ENCODE data around the gene FGF10. TPM values are rescaled to one million over a fixed set of nuclear protein-coding genes. Genes with fewer than 3 reads are reported as not detected.

The FGF10 gene
- total RNA-seq, 1 experiment from 2014 or later, result 0.37 TPM

DNA sequence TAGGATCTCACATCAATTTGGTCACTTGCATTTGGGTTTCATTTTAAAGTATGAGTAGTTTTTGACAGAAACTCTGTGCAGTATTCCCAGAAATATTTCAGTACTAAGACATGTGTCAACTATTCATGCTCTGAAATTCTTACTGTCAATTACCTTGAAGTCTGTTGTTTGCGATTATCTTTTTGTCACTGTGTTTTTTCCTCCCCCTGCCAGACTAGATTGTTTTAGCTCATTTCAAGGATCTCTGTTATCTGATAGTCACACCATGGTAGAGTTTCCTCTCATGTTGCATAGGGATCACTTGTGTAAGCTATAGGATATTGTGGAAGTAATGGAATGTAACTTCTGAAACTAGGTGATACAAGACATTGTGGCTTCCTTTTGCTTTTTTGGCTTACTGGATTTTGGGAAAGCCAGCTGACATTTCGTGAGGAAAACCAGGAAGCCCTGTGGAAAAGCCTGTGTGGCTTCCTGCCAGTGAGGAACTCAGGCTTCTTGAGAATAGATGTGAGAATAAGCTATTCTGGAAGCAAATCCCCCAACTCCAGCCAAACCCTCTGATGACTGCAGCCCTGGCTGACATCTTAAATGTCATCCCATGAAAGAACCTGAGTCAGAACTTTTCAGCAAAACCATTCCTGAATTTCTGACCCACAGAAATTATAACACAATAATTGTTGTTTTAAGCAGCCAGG is 122.2 kb downstream of the FGF10 start (continued):
- TF ChIP-seq, protein P1, sequence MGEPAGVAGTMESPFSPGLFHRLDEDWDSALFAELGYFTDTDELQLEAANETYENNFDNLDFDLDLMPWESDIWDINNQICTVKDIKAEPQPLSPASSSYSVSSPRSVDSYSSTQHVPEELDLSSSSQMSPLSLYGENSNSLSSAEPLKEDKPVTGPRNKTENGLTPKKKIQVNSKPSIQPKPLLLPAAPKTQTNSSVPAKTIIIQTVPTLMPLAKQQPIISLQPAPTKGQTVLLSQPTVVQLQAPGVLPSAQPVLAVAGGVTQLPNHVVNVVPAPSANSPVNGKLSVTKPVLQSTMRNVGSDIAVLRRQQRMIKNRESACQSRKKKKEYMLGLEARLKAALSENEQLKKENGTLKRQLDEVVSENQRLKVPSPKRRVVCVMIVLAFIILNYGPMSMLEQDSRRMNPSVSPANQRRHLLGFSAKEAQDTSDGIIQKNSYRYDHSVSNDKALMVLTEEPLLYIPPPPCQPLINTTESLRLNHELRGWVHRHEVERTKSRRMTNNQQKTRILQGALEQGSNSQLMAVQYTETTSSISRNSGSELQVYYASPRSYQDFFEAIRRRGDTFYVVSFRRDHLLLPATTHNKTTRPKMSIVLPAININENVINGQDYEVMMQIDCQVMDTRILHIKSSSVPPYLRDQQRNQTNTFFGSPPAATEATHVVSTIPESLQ (CRISPR knock-in tag; IDR thresholded peaks at IDR 0.05), result no peak

DNA sequence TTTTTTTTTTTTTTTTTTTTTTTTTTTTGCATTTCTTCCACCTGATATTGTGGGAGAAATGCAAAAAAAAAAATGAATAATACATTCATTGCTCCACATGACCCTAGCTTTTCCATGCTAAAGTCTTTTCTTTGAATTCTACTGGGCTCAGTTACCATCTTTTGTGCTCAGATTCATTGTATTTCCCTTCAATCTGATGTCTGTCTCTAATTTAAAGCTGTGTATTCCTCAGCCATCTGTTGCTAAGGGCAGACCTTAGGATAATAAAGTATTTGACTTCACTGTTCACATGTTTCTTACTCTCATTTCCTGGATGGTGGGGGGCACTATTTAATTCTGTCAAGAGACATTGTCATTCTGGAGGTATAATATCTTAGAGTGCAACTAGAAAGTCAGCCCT is 123.5 kb downstream of the FGF10 start:
- ATAC-seq (no peak), DNase-seq (ENCODE audit: low spot score) (no peak)
- H3K4me3 Mint-ChIP-seq, result no peak overlapping the region
- H3K27me3 Mint-ChIP-seq (ENCODE audit: low read depth), result no peaks in the 10 kb centered on the region
- ChIA-PET CTCF (interaction anchor here (0.7 kb wide), 1 partner anchor 67 kb away, joined by 3 read pairs; no protein-coding TSS in a partner anchor), POLR2A (no interaction called here)
- no peak overlapping the region for H3K27ac Mint-ChIP-seq
- TF ChIP-seq, protein P2, sequence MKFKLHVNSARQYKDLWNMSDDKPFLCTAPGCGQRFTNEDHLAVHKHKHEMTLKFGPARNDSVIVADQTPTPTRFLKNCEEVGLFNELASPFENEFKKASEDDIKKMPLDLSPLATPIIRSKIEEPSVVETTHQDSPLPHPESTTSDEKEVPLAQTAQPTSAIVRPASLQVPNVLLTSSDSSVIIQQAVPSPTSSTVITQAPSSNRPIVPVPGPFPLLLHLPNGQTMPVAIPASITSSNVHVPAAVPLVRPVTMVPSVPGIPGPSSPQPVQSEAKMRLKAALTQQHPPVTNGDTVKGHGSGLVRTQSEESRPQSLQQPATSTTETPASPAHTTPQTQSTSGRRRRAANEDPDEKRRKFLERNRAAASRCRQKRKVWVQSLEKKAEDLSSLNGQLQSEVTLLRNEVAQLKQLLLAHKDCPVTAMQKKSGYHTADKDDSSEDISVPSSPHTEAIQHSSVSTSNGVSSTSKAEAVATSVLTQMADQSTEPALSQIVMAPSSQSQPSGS (CRISPR knock-in tag; IDR thresholded peaks at IDR 0.05; ENCODE audit: borderline replicate concordance, low read depth), result no peak
- TF ChIP-seq RORB (CRISPR knock-in tag; IDR thresholded peaks at IDR 0.05), result no peak
- TF ChIP-seq, protein P3, sequence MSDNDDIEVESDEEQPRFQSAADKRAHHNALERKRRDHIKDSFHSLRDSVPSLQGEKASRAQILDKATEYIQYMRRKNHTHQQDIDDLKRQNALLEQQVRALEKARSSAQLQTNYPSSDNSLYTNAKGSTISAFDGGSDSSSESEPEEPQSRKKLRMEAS (CRISPR knock-in tag; IDR thresholded peaks at IDR 0.05), result no peak
- TF ChIP-seq JUN (CRISPR knock-in tag; IDR thresholded peaks at IDR 0.05), result no peak
- TF ChIP-seq, protein P4, sequence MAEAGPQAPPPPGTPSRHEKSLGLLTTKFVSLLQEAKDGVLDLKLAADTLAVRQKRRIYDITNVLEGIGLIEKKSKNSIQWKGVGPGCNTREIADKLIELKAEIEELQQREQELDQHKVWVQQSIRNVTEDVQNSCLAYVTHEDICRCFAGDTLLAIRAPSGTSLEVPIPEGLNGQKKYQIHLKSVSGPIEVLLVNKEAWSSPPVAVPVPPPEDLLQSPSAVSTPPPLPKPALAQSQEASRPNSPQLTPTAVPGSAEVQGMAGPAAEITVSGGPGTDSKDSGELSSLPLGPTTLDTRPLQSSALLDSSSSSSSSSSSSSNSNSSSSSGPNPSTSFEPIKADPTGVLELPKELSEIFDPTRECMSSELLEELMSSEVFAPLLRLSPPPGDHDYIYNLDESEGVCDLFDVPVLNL (CRISPR knock-in tag; IDR thresholded peaks at IDR 0.05; ENCODE audit: borderline replicate concordance, low read depth), result no peak
- no peak for TF ChIP-seq TCF7 (CRISPR knock-in tag; IDR thresholded peaks at IDR 0.05; ENCODE audit: low read depth)
- no peak for TF ChIP-seq FOXK1 (CRISPR knock-in tag; IDR thresholded peaks at IDR 0.05)
- H3K4me1 Mint-ChIP-seq, result peaks cover 24% of the 10 kb centered on the region
- H3K9me3 Mint-ChIP-seq, result no peaks in the 10 kb centered on the region
- no peaks in the 10 kb centered on the region for H3K36me3 Mint-ChIP-seq

DNA sequence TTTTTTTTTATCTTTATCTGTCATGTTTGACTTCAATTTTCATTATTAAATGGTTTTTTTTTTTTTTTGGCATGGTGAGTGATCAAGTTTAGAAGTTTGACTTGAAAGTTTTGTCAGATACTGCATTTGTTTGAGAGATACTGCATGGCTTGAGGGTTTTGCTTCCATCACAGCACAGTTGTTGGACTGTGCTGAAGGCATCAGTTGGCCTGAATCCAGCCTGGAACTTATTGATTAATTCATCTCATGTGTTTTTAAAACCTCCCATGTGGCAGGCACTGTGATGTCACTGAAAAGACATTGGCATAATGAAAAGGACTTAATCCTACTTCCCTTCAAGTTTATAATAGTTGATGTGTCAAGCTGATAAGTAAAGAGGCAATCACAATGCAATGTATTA is 128.4 kb downstream of the FGF10 start:
- ChIA-PET POLR2A (no interaction called here), CTCF (no interaction called here)
- DNase-seq (ENCODE audit: low spot score) (no peak), ATAC-seq (no peak)
- no peaks in the 10 kb centered on the region for H3K9me3 Mint-ChIP-seq
- H3K27ac Mint-ChIP-seq, result no peak overlapping the region
- no peak overlapping the region for H3K4me3 Mint-ChIP-seq
- no peaks in the 10 kb centered on the region for H3K27me3 Mint-ChIP-seq (ENCODE audit: low read depth)
- H3K36me3 Mint-ChIP-seq, result no peaks in the 10 kb centered on the region
- peaks cover 18% of the 10 kb centered on the region for H3K4me1 Mint-ChIP-seq
- TF ChIP-seq, protein P5, sequence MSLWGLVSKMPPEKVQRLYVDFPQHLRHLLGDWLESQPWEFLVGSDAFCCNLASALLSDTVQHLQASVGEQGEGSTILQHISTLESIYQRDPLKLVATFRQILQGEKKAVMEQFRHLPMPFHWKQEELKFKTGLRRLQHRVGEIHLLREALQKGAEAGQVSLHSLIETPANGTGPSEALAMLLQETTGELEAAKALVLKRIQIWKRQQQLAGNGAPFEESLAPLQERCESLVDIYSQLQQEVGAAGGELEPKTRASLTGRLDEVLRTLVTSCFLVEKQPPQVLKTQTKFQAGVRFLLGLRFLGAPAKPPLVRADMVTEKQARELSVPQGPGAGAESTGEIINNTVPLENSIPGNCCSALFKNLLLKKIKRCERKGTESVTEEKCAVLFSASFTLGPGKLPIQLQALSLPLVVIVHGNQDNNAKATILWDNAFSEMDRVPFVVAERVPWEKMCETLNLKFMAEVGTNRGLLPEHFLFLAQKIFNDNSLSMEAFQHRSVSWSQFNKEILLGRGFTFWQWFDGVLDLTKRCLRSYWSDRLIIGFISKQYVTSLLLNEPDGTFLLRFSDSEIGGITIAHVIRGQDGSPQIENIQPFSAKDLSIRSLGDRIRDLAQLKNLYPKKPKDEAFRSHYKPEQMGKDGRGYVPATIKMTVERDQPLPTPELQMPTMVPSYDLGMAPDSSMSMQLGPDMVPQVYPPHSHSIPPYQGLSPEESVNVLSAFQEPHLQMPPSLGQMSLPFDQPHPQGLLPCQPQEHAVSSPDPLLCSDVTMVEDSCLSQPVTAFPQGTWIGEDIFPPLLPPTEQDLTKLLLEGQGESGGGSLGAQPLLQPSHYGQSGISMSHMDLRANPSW (CRISPR knock-in tag; conservative IDR thresholded peaks at IDR 0.05; ENCODE audit: low read depth), result no peak
- TF ChIP-seq PRRX2 (CRISPR knock-in tag; IDR thresholded peaks at IDR 0.05) (no peak), TEAD1 (CRISPR knock-in tag; IDR thresholded peaks at IDR 0.05) (no peak), FOXJ3 (CRISPR knock-in tag; IDR thresholded peaks at IDR 0.05; ENCODE audit: borderline replicate concordance) (no peak), ZNF232 (CRISPR knock-in tag; IDR thresholded peaks at IDR 0.05) (no peak), ETV6 (CRISPR knock-in tag; IDR thresholded peaks at IDR 0.05) (no peak)
- TF ChIP-seq, protein P6, sequence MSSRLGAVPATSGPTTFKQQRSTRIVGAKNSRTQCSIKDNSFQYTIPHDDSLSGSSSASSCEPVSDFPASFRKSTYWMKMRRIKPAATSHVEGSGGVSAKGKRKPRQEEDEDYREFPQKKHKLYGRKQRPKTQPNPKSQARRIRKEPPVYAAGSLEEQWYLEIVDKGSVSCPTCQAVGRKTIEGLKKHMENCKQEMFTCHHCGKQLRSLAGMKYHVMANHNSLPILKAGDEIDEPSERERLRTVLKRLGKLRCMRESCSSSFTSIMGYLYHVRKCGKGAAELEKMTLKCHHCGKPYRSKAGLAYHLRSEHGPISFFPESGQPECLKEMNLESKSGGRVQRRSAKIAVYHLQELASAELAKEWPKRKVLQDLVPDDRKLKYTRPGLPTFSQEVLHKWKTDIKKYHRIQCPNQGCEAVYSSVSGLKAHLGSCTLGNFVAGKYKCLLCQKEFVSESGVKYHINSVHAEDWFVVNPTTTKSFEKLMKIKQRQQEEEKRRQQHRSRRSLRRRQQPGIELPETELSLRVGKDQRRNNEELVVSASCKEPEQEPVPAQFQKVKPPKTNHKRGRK (CRISPR knock-in tag; IDR thresholded peaks at IDR 0.05; ENCODE audit: borderline replicate concordance), result no peak
- TF ChIP-seq, protein P7, sequence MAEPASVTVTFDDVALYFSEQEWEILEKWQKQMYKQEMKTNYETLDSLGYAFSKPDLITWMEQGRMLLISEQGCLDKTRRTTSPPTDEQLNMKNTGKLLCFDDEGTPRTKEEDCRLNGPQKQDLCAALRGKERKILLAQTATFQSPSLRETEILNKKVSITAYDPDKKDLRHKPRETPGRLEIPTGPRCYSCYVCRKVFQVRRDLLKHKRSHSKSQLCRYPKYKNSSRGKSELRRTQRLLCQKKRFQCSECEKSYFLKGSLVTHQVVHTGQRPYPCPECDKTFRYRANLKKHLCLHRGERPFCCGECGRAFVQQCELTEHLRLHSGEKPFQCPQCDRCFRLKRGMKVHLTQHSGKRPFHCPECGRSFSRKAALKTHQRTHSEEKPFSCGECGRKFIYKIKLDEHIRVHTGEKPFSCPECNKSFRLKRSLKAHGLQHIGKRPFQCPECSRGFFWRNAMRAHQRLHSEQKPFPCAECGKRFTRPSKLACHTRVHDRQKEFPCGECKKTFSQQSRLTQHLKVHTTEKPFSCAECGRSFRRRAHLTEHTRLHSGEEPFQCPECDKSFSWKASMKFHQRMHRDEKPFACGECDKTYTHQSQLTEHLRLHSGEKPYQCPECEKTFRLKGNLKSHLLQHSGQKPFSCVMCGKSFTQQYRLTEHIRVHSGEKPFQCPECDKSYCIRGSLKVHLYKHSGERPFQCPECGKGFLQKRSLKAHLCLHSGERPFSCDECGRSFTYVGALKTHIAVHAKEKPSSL (CRISPR knock-in tag; conservative IDR thresholded peaks at IDR 0.05), result no peak
- TF ChIP-seq, protein P8, sequence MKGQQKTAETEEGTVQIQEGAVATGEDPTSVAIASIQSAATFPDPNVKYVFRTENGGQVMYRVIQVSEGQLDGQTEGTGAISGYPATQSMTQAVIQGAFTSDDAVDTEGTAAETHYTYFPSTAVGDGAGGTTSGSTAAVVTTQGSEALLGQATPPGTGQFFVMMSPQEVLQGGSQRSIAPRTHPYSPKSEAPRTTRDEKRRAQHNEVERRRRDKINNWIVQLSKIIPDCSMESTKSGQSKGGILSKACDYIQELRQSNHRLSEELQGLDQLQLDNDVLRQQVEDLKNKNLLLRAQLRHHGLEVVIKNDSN (CRISPR knock-in tag; IDR thresholded peaks at IDR 0.05), result no peak
- TF ChIP-seq, protein P9, sequence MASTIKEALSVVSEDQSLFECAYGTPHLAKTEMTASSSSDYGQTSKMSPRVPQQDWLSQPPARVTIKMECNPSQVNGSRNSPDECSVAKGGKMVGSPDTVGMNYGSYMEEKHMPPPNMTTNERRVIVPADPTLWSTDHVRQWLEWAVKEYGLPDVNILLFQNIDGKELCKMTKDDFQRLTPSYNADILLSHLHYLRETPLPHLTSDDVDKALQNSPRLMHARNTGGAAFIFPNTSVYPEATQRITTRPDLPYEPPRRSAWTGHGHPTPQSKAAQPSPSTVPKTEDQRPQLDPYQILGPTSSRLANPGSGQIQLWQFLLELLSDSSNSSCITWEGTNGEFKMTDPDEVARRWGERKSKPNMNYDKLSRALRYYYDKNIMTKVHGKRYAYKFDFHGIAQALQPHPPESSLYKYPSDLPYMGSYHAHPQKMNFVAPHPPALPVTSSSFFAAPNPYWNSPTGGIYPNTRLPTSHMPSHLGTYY (CRISPR knock-in tag; IDR thresholded peaks at IDR 0.05), result no peak

Measured in WTC11 (cell line).